H1 (cell line): Measurements from ENCODE around the gene TNS1. TPM values are rescaled to one million over a fixed set of nuclear protein-coding genes. Genes with fewer than 3 reads are reported as not detected.

ENCODE experiments used
- CTCF ChIA-PET: fragments of 300-600 bp; sonication (Branson Sonifier 250); formaldehyde crosslinking; loops from one replicate; lab custom pipeline; 2021; ENCODE audit not compliant: partially characterized antibody; lab: Charles Lee
- POLR2A ChIA-PET: fragments of 300-600 bp; sonication (Branson Sonifier 250); formaldehyde crosslinking; loops from one replicate; lab custom pipeline; 2021; ENCODE audit warnings: inconsistent platforms; ENCODE audit not compliant: partially characterized antibody; lab: Charles Lee
- DNase-seq, 2 experiments: peaks; one replicate each; pipeline versions ENCODE4 v3.0.0 to v3.0.0-alpha.2; 2010 to 2022; ENCODE audit warnings: low spot score in 2 of 2, low read depth in 1 of 2, mixed read lengths in 1 of 2
- FAIRE-seq: peaks from 2 replicates; lab custom pipeline; 2011; peaks lifted over from hg19 to GRCh38; lab: Jason Lieb, UNC
- H2AFZ ChIP-seq: 2 replicates; pipeline ENCODE4 v1.8.1; 2012; ENCODE audit warnings: low read length, inconsistent platforms
- H2AK5ac ChIP-seq: 2 replicates; pipeline ENCODE4 v1.6.1; 2013; ENCODE audit warnings: low read depth, low read length
- H2BK120ac ChIP-seq: replicated peaks from 2 replicates; pipeline ENCODE3; 2013; ENCODE audit warnings: low read depth, low read length, inconsistent platforms
- H2BK12ac ChIP-seq: 2 replicates; pipeline ENCODE4 v1.6.1; 2013; ENCODE audit warnings: low read depth, low read length
- H2BK15ac ChIP-seq: 2 replicates; pipeline ENCODE4 v1.6.1; 2013; ENCODE audit warnings: low read length
- H2BK20ac ChIP-seq: 2 replicates; pipeline ENCODE4 v1.6.1; 2013; ENCODE audit warnings: low read length
- H2BK5ac ChIP-seq: 2 replicates; pipeline ENCODE4 v1.6.1; 2013; ENCODE audit warnings: low read depth, low read length
- H3K14ac ChIP-seq: 2 replicates; pipeline ENCODE4 v1.6.1; 2013; ENCODE audit warnings: inconsistent platforms; ENCODE audit not compliant: insufficient read length
- H3K18ac ChIP-seq: 2 replicates; pipeline ENCODE4 v1.6.1; 2013; ENCODE audit warnings: low read length; ENCODE audit errors: extremely low read depth
- H3K23ac ChIP-seq: 2 replicates; pipeline ENCODE4 v1.6.1; 2013; ENCODE audit warnings: inconsistent platforms; ENCODE audit not compliant: insufficient read length
- H3K23me2 ChIP-seq: 2 replicates; pipeline ENCODE4 v1.6.1; 2013; ENCODE audit warnings: low read depth, low read length
- H3K27ac ChIP-seq: 2 replicates; pipeline ENCODE4 v1.6.1; 2011; ENCODE audit warnings: low read depth, low read length, inconsistent platforms
- H3K27me3 ChIP-seq, 4 experiments: replicated peaks in 1 of 4; 1 replicate in 1 of 4; 2 replicates in 3 of 4; pipeline versions ENCODE4 v1.6.1 to v1.8.1; 2011 to 2013; ENCODE audit warnings: low read length in 3 of 4, mild to moderate bottlenecking in 3 of 4, inconsistent platforms in 2 of 4, mixed read lengths in 2 of 4, moderate library complexity in 1 of 4; ENCODE audit not compliant: control insufficient read depth in 3 of 4, insufficient read depth in 3 of 4; ENCODE audit errors: extremely low read depth in 1 of 4
- H3K36me3 ChIP-seq, 4 experiments: 2 replicates each; pipeline versions ENCODE4 v1.6.1 to v1.8.1; 2011 to 2013; ENCODE audit warnings: mild to moderate bottlenecking in 4 of 4, low read length in 3 of 4, moderate library complexity in 2 of 4, control low read depth in 1 of 4, inconsistent platforms in 1 of 4; ENCODE audit not compliant: insufficient read depth in 4 of 4, control insufficient read depth in 2 of 4
- H3K4ac ChIP-seq: replicated peaks from 2 replicates; pipeline ENCODE3; 2013; ENCODE audit warnings: low read length, low read depth, mixed read lengths, inconsistent platforms; ENCODE audit not compliant: insufficient read length
- H3K4me1 ChIP-seq, 4 experiments: replicated peaks in 1 of 4; 1 replicate in 1 of 4; 2 replicates in 3 of 4; pipeline versions ENCODE4 v1.6.1 to v1.8.1; 2011 to 2013; ENCODE audit warnings: low read length in 3 of 4, inconsistent platforms in 2 of 4, mixed read lengths in 1 of 4; ENCODE audit not compliant: insufficient read depth in 4 of 4, control insufficient read depth in 3 of 4
- H3K4me2 ChIP-seq, 2 experiments: 2 replicates each; pipeline versions ENCODE4 v1.6.1 to v1.8.1; 2011 to 2013; ENCODE audit warnings: low read depth in 2 of 2, low read length in 2 of 2, control low read depth in 1 of 2, inconsistent platforms in 1 of 2, mild to moderate bottlenecking in 1 of 2; ENCODE audit not compliant: insufficient read depth in 1 of 2
- H3K4me3 ChIP-seq, 4 experiments: fragments of 200-600, 300-600 bp in 1 of 4; sonication (generic), shearing (Covaris generic), sonication (Bioruptor Twin) in 1 of 4; 2 replicates each; pipeline versions ENCODE4 v1.5.1 to v1.8.1; 2011 to 2016; ENCODE audit warnings: low read length in 4 of 4, low read depth in 3 of 4, control low read depth in 2 of 4, inconsistent platforms in 2 of 4, mild to moderate bottlenecking in 2 of 4, mixed read lengths in 1 of 4, moderate library complexity in 1 of 4; ENCODE audit not compliant: insufficient read depth in 2 of 4; ENCODE audit errors: extremely low read depth in 1 of 4
- H3K56ac ChIP-seq: replicated peaks from 2 replicates; pipeline ENCODE3; 2013; ENCODE audit warnings: low read depth, mild to moderate bottlenecking, mixed read lengths, low read length, inconsistent platforms; ENCODE audit not compliant: insufficient read length
- H3K79me1 ChIP-seq: 2 replicates; pipeline ENCODE4 v1.6.1; 2013; ENCODE audit warnings: low read depth, low read length, control low read depth
- H3K79me2 ChIP-seq, 2 experiments: 2 replicates each; pipeline versions ENCODE4 v1.6.1 to v1.8.1; 2012 to 2013; ENCODE audit warnings: low read length in 2 of 2, mild to moderate bottlenecking in 2 of 2, inconsistent platforms in 1 of 2; ENCODE audit not compliant: insufficient read depth in 2 of 2, control insufficient read depth in 1 of 2
- H3K9ac ChIP-seq, 4 experiments: replicated peaks in 1 of 4; 1 replicate in 1 of 4; 2 replicates in 3 of 4; pipeline versions ENCODE4 v1.6.1 to v1.8.1; 2011 to 2013; ENCODE audit warnings: low read depth in 3 of 4, low read length in 3 of 4, control low read depth in 2 of 4, mild to moderate bottlenecking in 2 of 4, moderate library complexity in 2 of 4, inconsistent platforms in 1 of 4; ENCODE audit errors: extremely low read depth in 1 of 4
- H3K9me3 ChIP-seq, 2 experiments: 2 replicates each; pipeline versions ENCODE4 v1.6.1 to v1.8.1; 2012 to 2013; ENCODE audit warnings: mild to moderate bottlenecking in 2 of 2, moderate library complexity in 2 of 2, control low read depth in 1 of 2, inconsistent platforms in 1 of 2, low read depth in 1 of 2, low read length in 1 of 2, mixed read lengths in 1 of 2; ENCODE audit not compliant: insufficient read depth in 2 of 2
- H4K20me1 ChIP-seq, 2 experiments: replicated peaks in 1 of 2; 2 replicates each; pipeline versions ENCODE3 to v1.8.1; 2011 to 2013; ENCODE audit warnings: inconsistent platforms in 2 of 2, low read length in 2 of 2, mild to moderate bottlenecking in 1 of 2; ENCODE audit not compliant: insufficient read depth in 2 of 2, control insufficient read depth in 1 of 2
- H4K5ac ChIP-seq: 2 replicates; pipeline ENCODE4 v1.6.1; 2013; ENCODE audit warnings: low read length, low read depth, mixed read lengths, inconsistent platforms; ENCODE audit not compliant: insufficient read length
- H4K8ac ChIP-seq: 2 replicates; pipeline ENCODE4 v1.8.0; 2013; ENCODE audit warnings: mild to moderate bottlenecking, moderate library complexity, low read length, inconsistent platforms; ENCODE audit not compliant: insufficient read depth; ENCODE audit errors: extremely low read depth
- H4K91ac ChIP-seq: replicated peaks from 2 replicates; pipeline ENCODE3; 2013; ENCODE audit warnings: low read length, mixed read lengths, inconsistent platforms; ENCODE audit not compliant: insufficient read length
- BRCA1 ChIP-seq: IDR thresholded peaks from 2 replicates; pipeline ENCODE4 v1.6.1; 2012; ENCODE audit warnings: low read depth, low read length, improper control_type of control experiment
- CHD2 ChIP-seq: IDR thresholded peaks from 2 replicates; pipeline ENCODE4 v1.6.1; 2012; ENCODE audit warnings: low read length, improper control_type of control experiment
- E2F6 ChIP-seq: IDR thresholded peaks from 2 replicates; pipeline ENCODE4 v1.6.1; 2012; ENCODE audit warnings: inconsistent platforms
- JUND ChIP-seq: IDR thresholded peaks from 2 replicates; pipeline ENCODE4 v1.6.1; 2011; ENCODE audit warnings: mild to moderate bottlenecking, improper control_type of control experiment, low read length
- MAFK ChIP-seq: IDR thresholded peaks from 2 replicates; pipeline ENCODE4 v1.6.1; 2012; ENCODE audit warnings: low read depth, mild to moderate bottlenecking, improper control_type of control experiment, low read length
- RNF2 ChIP-seq: fragments of 200-900, 300-1000 bp; sonication (generic); IDR thresholded peaks from 2 replicates; pipeline ENCODE4 v1.7.1; 2016; ENCODE audit warnings: borderline replicate concordance, low read depth, mild to moderate bottlenecking, antibody characterized with exemption, low read length; ENCODE audit not compliant: poor library complexity, severe bottlenecking; ENCODE audit errors: missing control alignments
- SIN3A ChIP-seq, 2 experiments: IDR thresholded peaks in 1 of 2; conservative IDR thresholded peaks in 1 of 2; 2 replicates each; pipeline ENCODE4 v1.6.1; 2011 to 2012; ENCODE audit warnings: low read length in 2 of 2, improper control_type of control experiment in 1 of 2, low read depth in 1 of 2, mild to moderate bottlenecking in 1 of 2
- SRF ChIP-seq: IDR thresholded peaks from 2 replicates; pipeline ENCODE4 v1.6.1; 2011; ENCODE audit warnings: mild to moderate bottlenecking, low read depth, low read length, moderate library complexity
- TCF12 ChIP-seq: IDR thresholded peaks from 2 replicates; pipeline ENCODE4 v1.6.1; 2011; ENCODE audit warnings: low read depth, mild to moderate bottlenecking, low read length
- WGBS, 2 experiments: shearing (Covaris generic) in 1 of 2; methylation state at CpG; one replicate each; pipeline versions ENCODE4 v1.1.6 to v1.1.7; 2013 to 2015; ENCODE audit warnings: low lambda C conversion rate in 2 of 2, mixed read lengths in 2 of 2, inconsistent platforms in 1 of 2, low coverage in 1 of 2, missing lambda C conversion rate in 1 of 2; ENCODE audit not compliant: insufficient replicate concordance in 2 of 2, insufficient coverage in 1 of 2, insufficient read length in 1 of 2; ENCODE audit errors: extremely low coverage in 1 of 2, missing lambda C conversion rate in 1 of 2; 5-methylcytosine and 5-hydroxymethylcytosine counted together
- polyA plus RNA-seq, 7 experiments: library from polyadenylated mRNA; depleted of rRNA in 3 of 7; stranded (reverse) in 5 of 7; unstranded in 2 of 7; fragments of >200 nt in 5 of 7; fragments of 200-250 nt in 2 of 7; gene quantifications; 1 replicate in 5 of 7; 2 replicates in 1 of 7; 4 replicates in 1 of 7; pipeline versions ENCODE4 v1.2.1 to v1.2.3, GENCODE V29; 2011 to 2013; ENCODE audit warnings: missing spikeins in 2 of 7, mixed read lengths in 2 of 7
- total RNA-seq: library from RNA; stranded (reverse); fragmentation: NEBNext Ultra II Directional; extraction: Animal tissue kit (Norgen Biotek cat#: 25700); gene quantifications from 2 replicates; pipeline ENCODE4 v1.2.1, GENCODE V29; 2021

The TNS1 gene
- total and polyA plus RNA-seq, 2 of the 8 experiments (the other 6 are each of a cell fraction or from before 2014, with no cell fraction given), result 1.5 to 5.1 TPM

GRCh38 chr2:217789003-217789735, 213.6 kb downstream of the TNS1 start:
- ChIA-PET POLR2A (interaction anchor here (0.6 to 1.4 kb wide), 4 partner anchors 61 to 200 kb away, joined by 3 to 5 read pairs (median 4); no protein-coding TSS in a partner anchor), CTCF (interaction anchor here (0.6 to 30.4 kb wide), 63 partner anchors 10 to 1008 kb away, joined by 3 to 759 read pairs (median 5); partner anchors contain the start of gene RUFY4)
- Histone ChIP-seq H3K36me3 (no peaks in the 10 kb centered on the region), H3K27ac (no peak overlapping the region), H3K56ac (no peak overlapping the region), H2AK5ac (no peak overlapping the region), H4K91ac (no peak overlapping the region), H3K23ac (no peak overlapping the region), H3K79me2 (no peaks in the 10 kb centered on the region), H3K14ac (no peak overlapping the region), H2AFZ (peak overlapping the region; percentile 48; the same call in 1 of the 2 replicates), H4K5ac (no peak overlapping the region), H2BK5ac (0 out of 2 replicates have a peak overlapping the region, but pooled peaks have one; percentile 21), H3K23me2 (no peaks in the 10 kb centered on the region; the same call in 1 of the 2 replicates), H3K4me3 (peak overlapping the region in 1 of 4 experiments; percentile 45; a peak in 2 of 8 replicates), H3K27me3 (peaks cover 0 to 2% (median 0%) of the 10 kb centered on the region in 4 experiments; a peak in 1 of 7 replicates), H4K8ac (no peak overlapping the region), H2BK120ac (no peak overlapping the region), H3K4me1 (peaks cover 0 to 2% (median 0%) of the 10 kb centered on the region in 4 experiments; a peak in 1 of 7 replicates), H3K4me2 (peak overlapping the region; percentile 11 to 52; a peak in 3 of 4 replicates), H2BK20ac (no peak overlapping the region), H3K9me3 (peaks cover 4 to 12% of the 10 kb centered on the region in 2 experiments; a peak in 3 of 4 replicates), H4K20me1 (no peaks in the 10 kb centered on the region), H2BK12ac (no peak overlapping the region), H3K18ac (no peak overlapping the region), H3K4ac (no peak overlapping the region), H2BK15ac (no peak overlapping the region), H3K79me1 (no peaks in the 10 kb centered on the region), H3K9ac (no peak overlapping the region; a peak in 1 of 7 replicates)
- 30% methylated on average over 15 of the region's 15 CpGs; no CpG with 5 or more reads in 1 of the 2 experiments for WGBS, 2 experiments
- FAIRE-seq, result peak; percentile 58
- peak; percentile 39 to 97 for DNase-seq
- no peak for TF ChIP-seq SRF
- TF ChIP-seq TCF12, result no peak
- TF ChIP-seq BRCA1, result no peak
- TF ChIP-seq MAFK, result no peak
- TF ChIP-seq SIN3A (conservative IDR thresholded peaks at IDR 0.05 in 1 of 2, IDR thresholded peaks at IDR 0.05 in 1 of 2; ENCODE audit: low read depth in 1 of 2, low read length in 2 of 2), result 0 out of 4 replicates have a peak, but pooled peaks of 1 of the 2 experiments have one; percentile 46
- TF ChIP-seq E2F6, result no peak
- 0 out of 2 replicates have a peak, but pooled peaks have one; percentile 52 for TF ChIP-seq JUND
- TF ChIP-seq RNF2, result no peak
- peak; percentile 48; the same call in 1 of the 2 replicates for TF ChIP-seq CHD2
